CD4-positive, alpha-beta T cell treated with Interferon gamma for 1 hour (primary cell): Measurements from ENCODE around the gene BMPR1B.

Experiments used
- DNase-seq: peaks from one replicate; pipeline ENCODE4 v3.0.0-alpha.2; 2020

BMPR1B gene

GRCh38 chr4:94968493-94968892 is 210.7 kb downstream of the BMPR1B start:
- no peak for DNase-seq

- DNase-seq = no peak
Measured at GRCh38 chr4:94970650-94971049, 212.9 kb downstream of the BMPR1B start.

- DNase-seq = no peak
Measured at GRCh38 chr4:94974773-94975172, 217.0 kb downstream of the BMPR1B start.

GRCh38 chr4:94976371-94977011 is 218.7 kb downstream of the BMPR1B start:
- no peak for DNase-seq

- no peak for DNase-seq
Measured at GRCh38 chr4:94978904-94979303, 221.1 kb downstream of the BMPR1B start.

- DNase-seq = no peak
Measured at GRCh38 chr4:94979621-94980020, 221.9 kb downstream of the BMPR1B start.

GRCh38 chr4:94995684-94996394 is 238.1 kb downstream of the BMPR1B start:
- no peak for DNase-seq

GRCh38 chr4:95000076-95000648 is 242.4 kb downstream of the BMPR1B start:
- no peak for DNase-seq

GRCh38 chr4:95004912-95005311 is 247.2 kb downstream of the BMPR1B start:
- DNase-seq = no peak

- DNase-seq = no peak
Measured at GRCh38 chr4:95007998-95008397, 250.2 kb downstream of the BMPR1B start.

- DNase-seq = no peak
Measured at GRCh38 chr4:95013236-95013635, 255.5 kb downstream of the BMPR1B start.

- DNase-seq = no peak
Measured at GRCh38 chr4:95014068-95014467, 256.3 kb downstream of the BMPR1B start.

- no peak for DNase-seq
Measured at GRCh38 chr4:95017305-95018064, 259.7 kb downstream of the BMPR1B start.

GRCh38 chr4:95018785-95019184 is 261.0 kb downstream of the BMPR1B start:
- no peak for DNase-seq

- no peak for DNase-seq
Measured at GRCh38 chr4:95020521-95020920, 262.8 kb downstream of the BMPR1B start.

- no peak for DNase-seq
Measured at GRCh38 chr4:95021099-95021498, 263.3 kb downstream of the BMPR1B start.

GRCh38 chr4:95023110-95023509 is 265.4 kb downstream of the BMPR1B start:
- no peak for DNase-seq

- no peak for DNase-seq
Measured at GRCh38 chr4:95027905-95028618, 270.3 kb downstream of the BMPR1B start.

GRCh38 chr4:95038791-95039190 is 281.0 kb downstream of the BMPR1B start:
- no peak for DNase-seq

- no peak for DNase-seq
Measured at GRCh38 chr4:95044324-95044837, 286.6 kb downstream of the BMPR1B start.

GRCh38 chr4:95045429-95045828 is 287.7 kb downstream of the BMPR1B start:
- no peak for DNase-seq

GRCh38 chr4:95048296-95048695 is 290.5 kb downstream of the BMPR1B start:
- DNase-seq = no peak
